Activated CD8-positive, alpha-beta memory T cell treated with anti-CD3 and anti-CD28 coated beads, Interleukin-2, amount 50 U/mL, for 24 hours (primary cell): ENCODE measurements around the gene PHB1.
"Not testable (repeated sequence)": the region's sequence is repeated elsewhere in the genome, so short reads cannot be mapped to it uniquely, and the experiment has no call there.

Source experiments
- DNase-seq: peaks from one replicate; pipeline ENCODE4 v3.0.0-alpha.2; 2020; ENCODE audit errors: extremely low read depth

Gene PHB1

DNA sequence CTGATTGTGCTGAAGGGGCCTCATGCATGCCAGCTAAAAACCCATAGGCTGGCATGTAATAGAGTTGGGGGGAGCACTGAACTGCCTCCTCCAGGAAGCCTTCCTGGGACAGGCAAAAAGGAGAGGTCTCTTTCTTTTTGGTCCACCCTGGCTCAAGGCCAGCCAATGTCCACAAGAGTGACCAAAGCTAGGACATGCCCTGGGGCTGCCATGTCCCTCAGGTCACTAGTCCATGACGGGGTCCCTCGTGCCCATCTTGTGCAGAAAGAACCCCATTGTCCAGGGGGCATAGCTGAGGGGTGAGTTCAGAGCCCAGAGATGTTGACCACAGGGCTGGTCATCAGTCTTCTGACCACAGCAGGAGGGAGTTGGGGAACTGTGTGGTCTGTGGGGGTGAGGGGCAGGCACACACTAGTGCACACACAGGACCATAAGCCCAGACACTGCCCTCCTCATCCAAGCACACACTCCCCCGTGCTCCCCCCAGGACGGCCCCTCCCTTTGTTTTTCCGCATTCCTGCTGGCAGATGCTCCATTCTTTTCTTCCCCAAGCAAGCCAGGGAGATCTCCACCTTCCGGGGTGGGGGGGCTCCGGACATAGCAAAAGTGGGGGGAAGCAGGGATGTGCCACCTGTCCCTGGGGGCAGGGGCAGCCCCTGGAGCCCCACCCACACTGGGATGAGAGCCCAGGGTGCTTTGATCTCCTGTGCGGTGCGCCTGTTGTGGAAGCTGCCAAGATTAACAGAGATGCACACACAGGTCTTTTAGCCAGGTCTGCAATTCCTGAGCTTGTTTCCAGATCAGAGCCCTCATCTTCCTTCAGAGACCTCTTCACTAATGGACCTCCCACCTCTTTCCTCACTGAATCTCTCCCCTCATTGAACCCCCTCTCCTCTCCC is 25.2 kb upstream of the PHB1 start:
- no peak for DNase-seq

DNA sequence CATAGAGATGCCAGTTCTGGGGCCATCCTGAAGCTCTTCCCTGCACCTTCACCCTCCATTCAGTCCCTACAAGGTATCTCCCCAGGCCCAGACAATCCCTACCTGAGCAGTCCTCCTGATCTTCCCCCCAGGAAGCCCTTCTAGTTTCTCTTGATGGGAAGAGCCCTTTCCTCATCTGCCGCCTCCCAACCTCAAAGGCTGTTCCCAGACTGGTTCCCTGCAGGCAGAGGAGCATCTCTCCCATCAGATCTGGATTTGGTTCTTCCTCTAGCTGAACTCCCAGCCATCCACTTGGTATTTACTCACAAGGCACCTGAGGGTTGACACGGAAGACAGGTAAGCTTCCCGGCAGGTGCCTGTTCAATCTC is 24.6 kb upstream of the PHB1 start:
- no peak for DNase-seq

DNA sequence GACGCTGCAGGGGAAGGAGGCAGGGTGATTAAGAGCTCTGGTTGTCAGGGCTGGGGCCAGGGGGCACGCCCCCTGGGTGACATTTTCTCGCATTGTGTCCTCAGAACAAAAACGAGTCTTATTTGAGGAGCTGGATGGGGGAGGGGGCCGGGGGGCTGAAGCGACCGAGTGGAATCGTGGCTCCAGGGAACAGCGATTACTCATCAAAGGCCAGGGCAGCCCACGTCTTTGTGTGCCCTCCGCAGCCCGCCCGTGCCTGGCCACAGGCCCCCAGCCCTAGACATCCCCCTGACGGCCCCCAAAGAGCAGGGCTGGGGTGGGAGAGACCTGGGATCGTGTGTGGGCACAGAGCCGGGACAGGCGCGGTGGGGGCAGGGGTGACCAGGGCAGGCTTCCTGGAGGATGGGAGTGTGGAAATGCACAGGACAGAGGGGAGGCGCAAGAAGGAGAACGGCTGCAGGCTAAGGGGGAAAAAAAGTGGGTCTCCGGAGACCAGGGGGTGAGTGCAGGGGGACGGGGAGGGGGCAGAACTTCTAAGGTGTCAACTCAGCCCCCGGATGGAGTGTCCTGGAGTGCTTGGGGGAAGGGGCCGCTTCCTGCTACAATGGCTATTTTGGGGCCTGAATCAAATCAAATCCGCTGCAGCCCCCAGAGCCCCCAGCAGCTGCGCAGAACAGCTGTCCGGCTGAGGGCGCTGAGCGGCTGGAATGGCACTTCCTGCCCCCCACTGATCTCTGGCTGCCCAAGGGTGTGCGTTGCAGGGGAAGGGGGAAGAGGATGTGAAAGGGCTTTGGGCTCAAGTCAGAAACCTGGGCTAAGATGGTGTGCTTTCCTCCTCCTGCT is 24.0 kb upstream of the PHB1 start:
- DNase-seq, result no peak

DNA sequence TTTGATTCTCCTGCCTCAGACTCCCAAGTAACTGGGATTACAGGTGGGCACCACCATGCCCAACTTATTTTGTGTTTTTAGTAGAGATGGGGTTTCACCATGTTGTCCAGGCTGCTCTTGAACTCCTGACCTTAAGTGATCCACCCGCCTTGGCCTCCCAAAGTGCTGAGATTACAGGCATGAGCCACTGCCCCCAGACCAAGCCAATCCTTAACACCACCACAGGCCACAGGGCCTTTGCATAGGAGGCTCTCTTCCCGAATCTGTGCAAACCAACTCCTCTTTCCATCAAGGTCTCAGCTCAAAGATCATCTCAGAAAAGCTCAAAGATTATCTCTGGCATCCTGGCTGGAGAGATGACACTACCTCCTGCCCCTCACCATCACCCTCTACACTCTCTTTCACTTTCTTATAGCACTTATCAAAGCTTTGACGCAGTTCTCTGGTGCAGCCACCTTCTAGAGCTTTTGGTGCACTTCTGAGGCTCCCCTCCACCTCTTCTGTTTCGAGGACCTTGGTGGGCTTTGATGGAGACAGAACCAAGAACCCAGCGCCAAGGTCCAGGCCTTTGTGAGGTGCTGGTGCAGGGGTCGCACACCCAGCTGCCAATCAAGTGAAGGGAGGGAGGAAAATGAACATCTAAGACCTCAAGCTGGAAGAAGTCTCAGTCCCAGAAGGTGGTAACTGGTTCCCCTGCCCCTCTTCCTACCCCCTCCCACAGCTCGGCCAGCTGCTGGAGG is 23.2 kb upstream of the PHB1 start:
- DNase-seq, result no peak

DNA sequence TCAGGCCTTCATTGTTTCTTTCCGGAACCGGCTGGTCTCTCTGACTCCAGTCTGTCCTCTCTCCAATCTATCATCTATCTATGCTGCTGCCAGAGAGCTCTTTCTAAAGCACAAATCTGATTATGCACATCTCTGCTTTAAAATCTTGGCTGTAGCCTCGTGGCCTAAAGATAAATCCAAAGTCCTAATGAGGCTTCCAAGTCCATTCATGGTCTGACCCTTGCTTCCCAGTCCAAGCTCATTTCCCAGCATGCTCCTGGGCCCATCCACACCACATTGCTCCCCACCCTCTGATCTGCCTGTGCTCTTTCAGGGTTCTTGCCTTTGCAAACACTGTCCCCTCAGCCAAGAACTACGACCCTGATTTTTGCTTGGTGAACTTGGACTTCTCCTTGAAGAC is 21.5 kb upstream of the PHB1 start:
- no peak for DNase-seq

DNA sequence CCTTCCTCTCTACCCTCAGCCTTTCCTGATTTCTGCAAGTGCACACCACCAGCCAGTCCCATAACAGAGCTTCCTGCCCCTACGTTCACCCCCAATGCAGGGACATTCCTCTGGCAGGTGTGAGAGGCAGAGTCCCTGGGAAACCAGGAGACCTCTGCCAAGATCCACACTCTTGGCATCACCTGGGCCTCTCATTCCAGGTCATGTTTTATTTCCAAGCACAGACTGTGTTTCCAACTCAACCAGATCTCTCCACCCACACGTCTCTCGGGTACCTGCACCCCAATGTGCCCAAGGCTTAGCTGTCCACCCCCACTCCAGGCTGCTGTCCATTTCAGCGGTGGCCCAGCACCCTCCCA is 21.0 kb upstream of the PHB1 start:
- no peak for DNase-seq

DNA sequence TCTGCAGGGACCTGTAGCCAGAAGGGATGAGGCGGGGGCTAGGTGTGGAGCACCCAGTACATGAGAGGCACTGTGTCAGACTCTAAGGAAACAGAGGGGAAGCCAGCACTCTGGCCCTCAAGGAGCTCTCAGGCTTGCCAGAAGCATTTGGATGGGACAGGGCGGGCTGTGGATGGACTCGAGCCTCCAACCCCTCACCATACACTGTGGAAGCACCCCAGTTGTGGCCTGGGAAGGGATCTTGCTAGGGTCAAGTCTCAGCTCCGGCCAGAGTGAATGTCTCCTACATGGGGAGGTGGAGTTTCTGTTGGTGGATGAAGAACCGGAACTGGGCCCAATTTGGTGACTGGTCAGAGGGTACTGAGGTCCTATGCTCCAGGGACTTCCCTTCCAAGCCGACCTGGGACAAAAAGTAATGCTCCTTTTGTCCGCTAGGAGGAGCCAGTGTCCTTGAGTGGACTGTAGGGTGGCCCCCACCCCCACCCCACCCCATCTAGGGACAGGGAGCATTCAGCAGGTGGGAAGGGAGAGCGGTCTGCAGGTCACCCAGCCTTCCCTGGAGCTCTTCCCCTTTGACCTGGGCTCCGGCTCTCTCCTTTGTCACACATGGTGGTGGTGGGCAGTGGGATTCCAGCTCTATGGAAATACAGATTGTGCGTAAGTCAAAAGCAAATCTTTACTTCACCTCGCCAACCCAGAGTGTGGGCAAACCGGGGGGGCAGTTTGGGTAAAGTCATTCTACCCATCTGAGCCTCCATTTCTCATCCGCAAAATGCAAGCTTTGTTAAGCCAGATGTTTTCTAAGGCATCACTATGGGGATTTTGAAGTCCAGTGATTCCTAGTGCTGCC is 20.4 kb upstream of the PHB1 start:
- no peak for DNase-seq

- DNase-seq, result no peak
These were observed 18.5 kb upstream of the PHB1 start for GRCh38 chr17:49433000-49433694.

- no peak for DNase-seq
These were observed 17.1 kb upstream of the PHB1 start for GRCh38 chr17:49431743-49432142.

DNA sequence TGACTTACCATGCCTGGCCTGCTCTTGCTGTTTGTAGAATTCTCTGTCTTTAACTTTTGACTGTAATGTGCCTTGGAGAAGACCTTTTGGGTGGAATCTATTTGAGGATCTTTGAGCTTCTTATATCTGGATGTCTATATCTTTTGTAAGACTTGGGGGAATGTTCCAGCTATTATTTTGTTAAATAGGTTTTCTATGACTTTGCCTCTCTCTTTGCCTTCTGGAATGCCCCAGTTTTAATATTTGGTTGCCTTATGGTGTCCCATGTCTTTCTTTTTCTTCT is 10.3 kb upstream of the PHB1 start:
- no peak for DNase-seq

DNA sequence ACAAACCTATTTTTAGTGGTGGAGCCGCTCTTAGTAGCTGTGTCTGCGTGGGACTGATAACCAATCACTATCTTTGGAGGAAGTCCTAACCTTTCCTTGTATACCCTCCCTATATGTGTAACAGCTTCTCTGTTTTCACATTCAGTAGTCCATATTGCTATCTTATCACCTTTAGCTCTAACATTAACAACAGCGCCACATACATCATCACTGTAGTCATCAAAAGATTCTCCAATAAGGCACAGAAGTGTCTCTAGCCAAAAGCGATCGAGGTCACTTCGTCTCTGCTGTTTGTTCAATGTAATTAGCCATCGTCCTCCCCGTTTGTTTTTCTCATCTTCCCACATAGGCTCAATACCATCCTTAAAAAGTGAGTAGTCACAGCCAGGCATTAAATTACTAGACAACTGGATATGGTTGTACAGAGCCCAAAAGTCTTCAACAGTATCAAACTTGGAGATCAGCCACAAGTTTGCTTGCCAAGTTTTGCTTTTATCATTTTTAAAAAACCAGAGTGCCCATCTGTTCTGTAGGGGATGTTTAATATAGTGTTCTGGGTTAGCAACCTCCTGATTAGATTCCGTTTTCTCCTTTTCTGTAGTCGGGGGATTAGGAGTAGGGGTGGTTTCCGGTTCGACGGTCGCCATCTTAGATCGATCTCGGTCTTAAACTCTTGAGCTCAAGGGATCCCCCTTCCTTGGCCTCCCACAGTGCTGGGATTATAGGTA is 9.8 kb upstream of the PHB1 start:
- DNase-seq, result not testable (repeated sequence)

DNA sequence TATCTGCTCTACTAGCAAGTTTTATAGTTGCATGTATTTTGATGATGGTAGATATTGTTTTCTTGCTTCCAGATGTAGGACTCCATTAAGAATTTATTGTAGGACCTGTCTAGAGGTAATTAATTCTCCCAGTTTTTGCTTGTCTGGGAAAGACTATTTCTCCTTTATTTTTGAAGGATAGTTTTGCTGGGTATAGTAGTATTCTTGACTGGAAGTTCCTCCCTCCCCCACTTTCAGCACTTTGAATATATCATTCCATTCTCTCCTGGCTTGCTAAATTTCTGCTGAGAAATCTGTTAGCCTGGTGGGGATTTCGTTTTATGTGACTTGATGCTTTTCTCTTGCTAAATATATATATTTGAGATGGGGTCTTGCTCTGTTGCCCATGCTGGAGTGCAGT is 8.0 kb upstream of the PHB1 start:
- no peak for DNase-seq

- DNase-seq, result not testable (repeated sequence)
These were observed 5.1 kb upstream of the PHB1 start for GRCh38 chr17:49419761-49420160.

GRCh38 chr17:49418754-49419740 is 4.4 kb upstream of the PHB1 start:
- DNase-seq, result not testable (repeated sequence)

DNA sequence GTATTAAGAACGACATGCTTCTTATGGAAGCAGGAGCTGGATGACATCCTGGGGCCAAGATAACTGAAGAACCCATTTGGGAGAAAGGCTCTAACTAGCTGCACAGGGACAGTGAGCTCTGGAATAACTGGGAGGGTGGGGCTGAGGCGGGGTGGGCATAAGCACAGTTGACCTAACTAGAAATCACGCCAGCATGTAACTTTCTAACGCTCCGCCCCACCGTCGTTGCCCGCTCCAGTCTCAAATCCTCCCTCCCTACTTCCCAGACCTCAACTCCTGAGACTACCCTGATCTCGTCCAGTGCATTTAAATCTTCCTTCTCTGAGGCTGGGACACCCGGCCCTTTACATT is 436 bp downstream of the PHB1 start:
- no peak for DNase-seq

- DNase-seq, result no peak
These were observed 5.6 kb downstream of the PHB1 start for GRCh38 chr17:49409066-49409465.

DNA sequence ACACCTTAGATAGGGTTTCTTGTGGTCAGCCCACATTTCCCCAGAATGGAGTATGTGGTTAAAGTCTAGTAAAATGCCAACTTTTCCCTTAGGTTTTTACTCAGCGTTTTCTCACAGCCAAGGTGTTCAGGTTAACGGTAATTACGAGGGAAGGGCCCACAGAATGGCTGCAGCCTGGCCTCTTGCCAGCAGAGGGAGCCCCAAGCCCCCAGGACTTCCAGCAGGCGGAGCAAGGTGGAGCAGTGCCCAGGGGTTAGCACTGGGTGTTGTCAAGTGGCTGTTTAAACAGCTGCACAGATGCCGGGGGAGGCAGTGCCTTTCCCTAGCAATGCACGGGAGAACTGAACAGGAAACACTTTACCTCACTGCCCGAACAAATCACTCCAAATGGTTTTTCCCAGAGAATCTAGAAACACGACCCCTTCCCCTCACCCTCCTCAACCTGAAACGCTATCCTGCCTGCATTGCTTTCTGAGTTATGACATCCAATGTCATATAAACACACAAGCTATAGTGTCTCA is 6.6 kb downstream of the PHB1 start:
- DNase-seq, result peak; percentile 65

- DNase-seq, result no peak
These were observed 7.6 kb downstream of the PHB1 start for GRCh38 chr17:49407086-49407485.
